ENCODE measurements around the gene GLCCI1. TPM values are rescaled to one million over a fixed set of nuclear protein-coding genes. Genes with fewer than 3 reads are reported as not detected.
A peak's percentile ranks its signal among the peaks of the same experiment; 100 is the strongest.

The GLCCI1 gene
- total and polyA plus RNA-seq, 2 of the 13 experiments (the other 11 are each of a cell fraction or from before 2014, with no cell fraction given) = 1.3 to 1.7 TPM

- TF ChIP-seq, protein P1, sequence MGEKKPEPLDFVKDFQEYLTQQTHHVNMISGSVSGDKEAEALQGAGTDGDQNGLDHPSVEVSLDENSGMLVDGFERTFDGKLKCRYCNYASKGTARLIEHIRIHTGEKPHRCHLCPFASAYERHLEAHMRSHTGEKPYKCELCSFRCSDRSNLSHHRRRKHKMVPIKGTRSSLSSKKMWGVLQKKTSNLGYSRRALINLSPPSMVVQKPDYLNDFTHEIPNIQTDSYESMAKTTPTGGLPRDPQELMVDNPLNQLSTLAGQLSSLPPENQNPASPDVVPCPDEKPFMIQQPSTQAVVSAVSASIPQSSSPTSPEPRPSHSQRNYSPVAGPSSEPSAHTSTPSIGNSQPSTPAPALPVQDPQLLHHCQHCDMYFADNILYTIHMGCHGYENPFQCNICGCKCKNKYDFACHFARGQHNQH (CRISPR knock-in tag; IDR thresholded peaks at IDR 0.05) = peak; percentile 64
- TF ChIP-seq ZNF670 (CRISPR knock-in tag; IDR thresholded peaks at IDR 0.05; ENCODE audit: borderline replicate concordance) = peak; percentile 85; the same call in 1 of the 2 replicates
- TF ChIP-seq YY1 (IDR thresholded peaks at IDR 0.05; ENCODE audit: insufficient read depth, insufficient replicate concordance, low read depth, low read length) = peak; percentile 57
- peak; percentile 61 for TF ChIP-seq HDAC1 (CRISPR knock-in tag; IDR thresholded peaks at IDR 0.05)
- peak; percentile 58; the same call in 1 of the 2 replicates for TF ChIP-seq ZFP90 (CRISPR knock-in tag; IDR thresholded peaks at IDR 0.05; ENCODE audit: borderline replicate concordance)
- no peak for TF ChIP-seq ZNF839 (CRISPR knock-in tag; IDR thresholded peaks at IDR 0.05; ENCODE audit: borderline replicate concordance)
- peak; percentile 55; the same call in 1 of the 2 replicates for TF ChIP-seq CREB1 (IDR thresholded peaks at IDR 0.05)
- TF ChIP-seq CREB1 (CRISPR knock-in tag; IDR thresholded peaks at IDR 0.05) = no peak
- TF ChIP-seq HES4 (CRISPR knock-in tag; IDR thresholded peaks at IDR 0.05; ENCODE audit: borderline replicate concordance) = no peak
- TF ChIP-seq, protein P2, sequence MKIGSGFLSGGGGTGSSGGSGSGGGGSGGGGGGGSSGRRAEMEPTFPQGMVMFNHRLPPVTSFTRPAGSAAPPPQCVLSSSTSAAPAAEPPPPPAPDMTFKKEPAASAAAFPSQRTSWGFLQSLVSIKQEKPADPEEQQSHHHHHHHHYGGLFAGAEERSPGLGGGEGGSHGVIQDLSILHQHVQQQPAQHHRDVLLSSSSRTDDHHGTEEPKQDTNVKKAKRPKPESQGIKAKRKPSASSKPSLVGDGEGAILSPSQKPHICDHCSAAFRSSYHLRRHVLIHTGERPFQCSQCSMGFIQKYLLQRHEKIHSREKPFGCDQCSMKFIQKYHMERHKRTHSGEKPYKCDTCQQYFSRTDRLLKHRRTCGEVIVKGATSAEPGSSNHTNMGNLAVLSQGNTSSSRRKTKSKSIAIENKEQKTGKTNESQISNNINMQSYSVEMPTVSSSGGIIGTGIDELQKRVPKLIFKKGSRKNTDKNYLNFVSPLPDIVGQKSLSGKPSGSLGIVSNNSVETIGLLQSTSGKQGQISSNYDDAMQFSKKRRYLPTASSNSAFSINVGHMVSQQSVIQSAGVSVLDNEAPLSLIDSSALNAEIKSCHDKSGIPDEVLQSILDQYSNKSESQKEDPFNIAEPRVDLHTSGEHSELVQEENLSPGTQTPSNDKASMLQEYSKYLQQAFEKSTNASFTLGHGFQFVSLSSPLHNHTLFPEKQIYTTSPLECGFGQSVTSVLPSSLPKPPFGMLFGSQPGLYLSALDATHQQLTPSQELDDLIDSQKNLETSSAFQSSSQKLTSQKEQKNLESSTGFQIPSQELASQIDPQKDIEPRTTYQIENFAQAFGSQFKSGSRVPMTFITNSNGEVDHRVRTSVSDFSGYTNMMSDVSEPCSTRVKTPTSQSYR (CRISPR knock-in tag; IDR thresholded peaks at IDR 0.05; ENCODE audit: borderline replicate concordance) = peak; percentile 81
- peak; percentile 44; the same call in 1 of the 2 replicates for TF ChIP-seq ZNF292 (CRISPR knock-in tag; IDR thresholded peaks at IDR 0.05; ENCODE audit: borderline replicate concordance, low read depth)
- peak; percentile 85; the same call in 1 of the 2 replicates for TF ChIP-seq ARID4A (CRISPR knock-in tag; IDR thresholded peaks at IDR 0.05; ENCODE audit: borderline replicate concordance)
- 0 out of 2 replicates have a peak, but pooled peaks have one; percentile 72 for TF ChIP-seq CAMTA2 (CRISPR knock-in tag; IDR thresholded peaks at IDR 0.05; ENCODE audit: borderline replicate concordance)
- TF ChIP-seq ZNF788 (CRISPR knock-in tag; IDR thresholded peaks at IDR 0.05; ENCODE audit: borderline replicate concordance) = no peak; the same call in 1 of the 2 replicates
Observed at GRCh38 chr7:7968544-7969305, at the start of gene GLCCI1 (continued).
